Right renal cortex interstitium (tissue), 3 donors: ENCODE data around the gene NFYC. TPM values are rescaled to one million over a fixed set of nuclear protein-coding genes. Genes with fewer than 3 reads are reported as not detected.

Source experiments
- DNase-seq, 3 donors: peaks; one replicate each; pipeline ENCODE4 v3.0.0-alpha.2; 2013; ENCODE audit warnings: low read depth in 3 of 3, low spot score in 2 of 3
- polyA plus RNA-seq, 3 donors: library from polyadenylated mRNA; unstranded; fragments of 120-200 nt; gene quantifications; one replicate each; pipeline ENCODE4 v1.2.1, GENCODE V29; 2013; ENCODE audit not compliant: insufficient read length in 3 of 3

Gene NFYC
- polyA plus RNA-seq, 3 donors: 89.3 to 94.0 (median 90.8) TPM

DNA sequence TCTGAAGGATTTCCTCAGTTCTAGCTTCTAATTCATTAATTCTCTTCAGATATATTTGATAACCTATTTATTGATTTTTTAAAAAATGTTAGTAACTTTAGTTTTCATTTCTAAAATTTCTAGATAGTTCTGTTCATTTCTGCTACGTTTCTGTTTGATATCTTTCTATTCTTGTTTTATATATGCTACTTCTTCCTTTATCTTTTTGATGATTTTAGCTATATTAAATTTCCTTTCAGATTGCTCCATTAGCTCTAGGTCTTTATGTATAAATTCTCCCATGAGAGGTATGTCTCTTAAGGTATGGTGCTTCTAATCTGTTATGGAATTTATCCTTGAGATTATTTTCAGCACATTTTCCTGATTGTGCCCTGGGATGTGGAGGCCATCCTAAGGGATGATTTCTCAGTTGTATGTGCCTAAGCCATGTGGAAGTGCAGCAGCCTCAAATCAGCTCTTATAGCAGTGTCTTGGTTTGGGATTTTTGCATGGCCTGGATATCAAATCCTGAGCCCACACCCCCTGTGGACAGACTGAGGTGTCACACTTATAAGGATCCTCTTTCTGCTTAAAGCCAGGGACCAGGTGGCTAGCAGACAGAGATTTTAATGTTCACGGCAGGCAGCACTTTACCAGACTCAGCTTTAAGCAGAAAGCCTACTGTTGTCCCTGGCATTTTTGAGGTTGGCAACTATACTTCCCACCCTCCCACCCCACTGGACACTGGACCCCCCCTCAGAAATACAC lies 85.9 kb downstream of the NFYC start:
- DNase-seq: no peak

- DNase-seq: no peak
Observed at GRCh38 chr1:40780678-40781607, 89.4 kb downstream of the NFYC start.

DNA sequence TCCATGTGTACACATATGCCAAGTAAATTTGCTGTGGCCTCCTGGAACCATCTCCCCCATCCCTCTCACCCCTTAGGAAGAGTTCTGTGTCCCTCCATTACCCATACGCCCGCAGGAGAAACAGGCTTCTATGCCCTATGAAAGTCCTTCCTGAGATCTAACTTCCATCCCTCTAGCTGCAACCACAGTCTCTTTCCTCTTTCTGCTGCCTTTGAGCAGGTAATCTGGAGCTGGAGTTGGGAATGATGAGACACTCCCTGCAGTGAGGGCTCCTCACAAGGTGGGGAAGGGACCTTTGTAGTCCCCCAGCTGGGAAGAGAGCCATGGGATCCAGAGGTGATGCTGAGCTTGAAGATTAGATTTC lies 90.1 kb downstream of the NFYC start:
- no peak for DNase-seq

GRCh38 chr1:40782371-40782956 lies 91.0 kb downstream of the NFYC start:
- no peak for DNase-seq

GRCh38 chr1:40783001-40783905 lies 91.7 kb downstream of the NFYC start, which contains the start of gene KCNQ4:
TSS of gene KCNQ4 (plus strand) at chr1:40783787. CDS start at chr1:40784094, 307 bp downstream.
- no peak for DNase-seq

- DNase-seq: no peak
Observed at GRCh38 chr1:40784141-40784770, 92.8 kb downstream of the NFYC start.

DNA sequence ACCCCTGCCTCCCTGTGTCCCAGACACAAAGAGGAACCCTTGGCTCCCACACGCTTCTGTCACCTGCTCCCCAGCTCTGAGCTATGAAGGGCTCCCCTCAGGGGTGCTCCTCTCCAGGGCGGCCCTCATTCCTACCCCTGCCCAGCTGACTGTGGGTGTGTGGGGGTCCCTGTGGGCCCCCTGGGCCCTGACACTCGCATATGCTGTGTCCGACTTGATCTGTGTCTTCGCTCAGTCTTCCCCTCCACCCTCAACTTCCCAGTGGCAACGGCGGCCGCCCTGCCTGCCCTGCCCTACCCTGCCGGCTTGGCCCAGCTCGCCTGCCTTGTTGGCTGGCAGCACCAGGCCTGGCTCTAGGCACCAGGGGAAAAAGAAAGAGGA lies 93.3 kb downstream of the NFYC start:
- no peak for DNase-seq

- no peak for DNase-seq
Observed at GRCh38 chr1:40785446-40785845, 93.9 kb downstream of the NFYC start.

GRCh38 chr1:40786171-40786994 lies 94.9 kb downstream of the NFYC start:
- DNase-seq: no peak

- no peak for DNase-seq
Observed at GRCh38 chr1:40786995-40787705, 95.6 kb downstream of the NFYC start.

- no peak for DNase-seq
Observed at GRCh38 chr1:40787737-40788560, 96.4 kb downstream of the NFYC start.

- DNase-seq: no peak
Observed at GRCh38 chr1:40788561-40789341, 97.2 kb downstream of the NFYC start.

- no peak for DNase-seq
Observed at GRCh38 chr1:40789342-40789598, 97.8 kb downstream of the NFYC start.

GRCh38 chr1:40789661-40790430 lies 98.3 kb downstream of the NFYC start:
- no peak for DNase-seq

DNA sequence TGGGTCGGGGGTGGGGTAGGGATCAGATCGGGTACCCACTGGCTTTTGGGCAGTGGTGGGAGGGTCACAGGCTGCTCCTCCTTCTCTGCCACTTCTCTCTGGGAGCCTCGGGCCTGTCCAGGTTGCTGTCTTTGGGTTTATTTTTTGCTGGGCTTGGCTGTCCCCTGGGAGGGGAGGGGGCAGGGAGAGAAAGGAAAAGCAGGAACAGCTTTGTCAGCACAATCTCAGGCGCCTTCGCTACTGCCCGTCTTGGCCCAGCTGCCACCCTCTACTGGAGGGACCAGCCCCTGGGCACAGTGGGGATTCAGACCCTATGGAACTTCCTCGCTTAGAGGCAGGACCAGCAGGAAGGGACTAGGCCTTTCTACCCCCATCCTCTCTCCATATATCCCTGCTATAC lies 100.5 kb downstream of the NFYC start:
- no peak for DNase-seq

- DNase-seq: no peak
Observed at GRCh38 chr1:40793617-40794016, 102.1 kb downstream of the NFYC start.
